ENCODE data around the gene SLC1A5. TPM values are rescaled to one million over a fixed set of nuclear protein-coding genes. Genes with fewer than 3 reads are reported as not detected.
"Not testable (repeated sequence)": the region's sequence is repeated elsewhere in the genome, so short reads cannot be mapped to it uniquely, and the experiment has no call there.

Gene SLC1A5
- total RNA-seq, 4 donors from 2014 or later: 97.3 to 156 (median 114) TPM

- H3K36me3 ChIP-seq: no peaks in the 10 kb centered on the region
- no peaks in the 10 kb centered on the region for H3K9me3 ChIP-seq
- 58 to 60% methylated on average over 15 to 18 of the region's 18 CpGs for WGBS, 2 donors
- intact Hi-C loops (cut with DNase I): no loop called here
- H3K27ac ChIP-seq: no peak overlapping the region
- H3K27me3 ChIP-seq: no peaks in the 10 kb centered on the region
- no peak for DNase-seq
- no peak overlapping the region for H3K4me3 ChIP-seq
- peak in 5 of 6 experiments; percentile 46 to 73 (median 64) for TF ChIP-seq CTCF (IDR thresholded peaks at IDR 0.05)
- no peak for TF ChIP-seq POLR2A (IDR thresholded peaks at IDR 0.05)
- peaks cover 0 to 64% (median 3%) of the 10 kb centered on the region in 3 donors for H3K4me1 ChIP-seq
Measured at GRCh38 chr19:46766569-46767317, 21.7 kb downstream of the SLC1A5 start.

GRCh38 chr19:46764817-46765291, 23.5 kb downstream of the SLC1A5 start:
- H3K4me1 ChIP-seq: peaks cover 6 to 67% (median 17%) of the 10 kb centered on the region in 3 donors
- no peak overlapping the region for H3K4me3 ChIP-seq
- TF ChIP-seq CTCF (IDR thresholded peaks at IDR 0.05): no peak
- TF ChIP-seq POLR2A (IDR thresholded peaks at IDR 0.05): no peak
- WGBS, 2 donors: 39 to 52% methylated on average over 7 to 9 of the region's 11 CpGs
- intact Hi-C loops (cut with DNase I): no loop called here
- H3K27me3 ChIP-seq: no peaks in the 10 kb centered on the region
- no peaks in the 10 kb centered on the region for H3K36me3 ChIP-seq
- H3K9me3 ChIP-seq: no peaks in the 10 kb centered on the region
- DNase-seq: no peak
- peak overlapping the region; percentile 71 to 90 (median 82) for H3K27ac ChIP-seq

GRCh38 chr19:46762245-46762890, 26.0 kb downstream of the SLC1A5 start:
- intact Hi-C loops (cut with DNase I): no loop called here
- TF ChIP-seq POLR2A (IDR thresholded peaks at IDR 0.05) (no peak), CTCF (IDR thresholded peaks at IDR 0.05) (no peak)
- Histone ChIP-seq H3K27ac (peak overlapping the region; percentile 81 to 90 (median 87)), H3K4me3 (no peak overlapping the region), H3K36me3 (no peaks in the 10 kb centered on the region), H3K9me3 (no peaks in the 10 kb centered on the region), H3K27me3 (no peaks in the 10 kb centered on the region), H3K4me1 (peaks cover 17 to 81% (median 25%) of the 10 kb centered on the region in 3 donors)
- WGBS, 2 donors: 47 to 51% methylated on average over 5 to 6 of the region's 6 CpGs
- DNase-seq: no peak

- Histone ChIP-seq H3K27ac (peak overlapping the region; percentile 81 to 90 (median 87)), H3K4me3 (no peak overlapping the region), H3K27me3 (no peaks in the 10 kb centered on the region), H3K4me1 (peaks cover 18 to 91% (median 25%) of the 10 kb centered on the region in 3 donors), H3K36me3 (peaks cover 0 to 6% (median 0%) of the 10 kb centered on the region in 3 donors), H3K9me3 (no peaks in the 10 kb centered on the region)
- WGBS, 2 donors: 43 to 47% methylated on average over 5 of the region's 5 CpGs
- intact Hi-C loops (cut with DNase I): no loop called here
- TF ChIP-seq POLR2A (IDR thresholded peaks at IDR 0.05): no peak
- TF ChIP-seq CTCF (IDR thresholded peaks at IDR 0.05): no peak
- no peak for DNase-seq
Measured at GRCh38 chr19:46761418-46761831, 27.0 kb downstream of the SLC1A5 start.

GRCh38 chr19:46760897-46761296, 27.5 kb downstream of the SLC1A5 start:
- Histone ChIP-seq H3K27ac (peak overlapping the region; percentile 81 to 90 (median 87)), H3K4me1 (peaks cover 18 to 94% (median 25%) of the 10 kb centered on the region in 3 donors), H3K36me3 (peaks cover 0 to 11% (median 0%) of the 10 kb centered on the region in 3 donors)
- H3K9me3 ChIP-seq; DNase-seq; H3K4me3 ChIP-seq; H3K27me3 ChIP-seq; intact Hi-C loops (cut with DNase I): not testable (repeated sequence)
- WGBS, 2 donors: 50 to 54% methylated on average over 4 of the region's 4 CpGs

Measured in esophagus squamous epithelium (tissue), 5 donors.